ENCODE results near the gene FARS2. TPM values are rescaled to one million over a fixed set of nuclear protein-coding genes. Genes with fewer than 3 reads are reported as not detected.

The FARS2 gene
- polyA plus RNA-seq, 1 experiment: 17.9 TPM

GRCh38 chr6:5447921-5448320 lies 186.6 kb downstream of the FARS2 start:
- no peak overlapping the region for H3K4me3 ChIP-seq (ENCODE audit: low read depth, low read length)
- CTCF ChIA-PET: no interaction called here

GRCh38 chr6:5450073-5450472 lies 188.8 kb downstream of the FARS2 start:
- H3K27me3 ChIP-seq (ENCODE audit: control insufficient read depth, insufficient read depth, low read length): no peaks in the 10 kb centered on the region
- ChIA-PET POLR2A (no interaction called here), CTCF (interaction anchor here (1.8 kb wide), 1 partner anchor 30 kb away, joined by 3 read pairs; no protein-coding TSS in a partner anchor)
- TF ChIP-seq CTCF (IDR thresholded peaks at IDR 0.05; ENCODE audit: insufficient read depth, low read depth, low read length): no peak
- no peaks in the 10 kb centered on the region for H3K36me3 ChIP-seq (ENCODE audit: control insufficient read depth, insufficient read depth, low read length)
- H3K4me3 ChIP-seq (ENCODE audit: low read depth, low read length): no peak overlapping the region
- no peak for DNase-seq (ENCODE audit: low read depth)

More at GRCh38 chr6:5447921-5448320, 186.6 kb downstream of the FARS2 start:
- POLR2A ChIA-PET: no interaction called here
- Histone ChIP-seq H3K36me3 (ENCODE audit: control insufficient read depth, insufficient read depth, low read length) (no peaks in the 10 kb centered on the region), H3K27me3 (ENCODE audit: control insufficient read depth, insufficient read depth, low read length) (no peaks in the 10 kb centered on the region)
- TF ChIP-seq CTCF (IDR thresholded peaks at IDR 0.05; ENCODE audit: insufficient read depth, low read depth, low read length): no peak
- no peak for DNase-seq (ENCODE audit: low read depth)

GRCh38 chr6:5453546-5453945 lies 192.2 kb downstream of the FARS2 start:
- no peaks in the 10 kb centered on the region for H3K36me3 ChIP-seq (ENCODE audit: control insufficient read depth, insufficient read depth, low read length)
- CTCF ChIA-PET: interaction anchor here (1.7 kb wide), 1 partner anchor 32 kb away, joined by 5 read pairs; no protein-coding TSS in a partner anchor

GRCh38 chr6:5455142-5455541 lies 193.8 kb downstream of the FARS2 start:
- H3K4me3 ChIP-seq (ENCODE audit: low read depth, low read length): no peak overlapping the region
- no peak for DNase-seq (ENCODE audit: low read depth)
- ChIA-PET POLR2A (no interaction called here), CTCF (interaction anchor here (2.3 kb wide), 1 partner anchor 16 kb away, joined by 7 read pairs; no protein-coding TSS in a partner anchor)
- TF ChIP-seq CTCF (IDR thresholded peaks at IDR 0.05; ENCODE audit: insufficient read depth, low read depth, low read length): no peak
- H3K36me3 ChIP-seq (ENCODE audit: control insufficient read depth, insufficient read depth, low read length): no peaks in the 10 kb centered on the region
- H3K27me3 ChIP-seq (ENCODE audit: control insufficient read depth, insufficient read depth, low read length): no peaks in the 10 kb centered on the region

More at GRCh38 chr6:5453546-5453945, 192.2 kb downstream of the FARS2 start:
- Histone ChIP-seq H3K27me3 (ENCODE audit: control insufficient read depth, insufficient read depth, low read length) (no peaks in the 10 kb centered on the region), H3K4me3 (ENCODE audit: low read depth, low read length) (no peak overlapping the region)
- no peak for TF ChIP-seq CTCF (IDR thresholded peaks at IDR 0.05; ENCODE audit: insufficient read depth, low read depth, low read length)
- POLR2A ChIA-PET: no interaction called here
- no peak for DNase-seq (ENCODE audit: low read depth)

- ChIA-PET POLR2A (no interaction called here), CTCF (interaction anchor here (2.3 kb wide), 1 partner anchor 14 kb away, joined by 7 read pairs; no protein-coding TSS in a partner anchor)
- no peak for TF ChIP-seq CTCF (IDR thresholded peaks at IDR 0.05; ENCODE audit: insufficient read depth, low read depth, low read length)
- H3K36me3 ChIP-seq (ENCODE audit: control insufficient read depth, insufficient read depth, low read length): no peaks in the 10 kb centered on the region
- H3K4me3 ChIP-seq (ENCODE audit: low read depth, low read length): no peak overlapping the region
- no peak for DNase-seq (ENCODE audit: low read depth)
- no peaks in the 10 kb centered on the region for H3K27me3 ChIP-seq (ENCODE audit: control insufficient read depth, insufficient read depth, low read length)
Measured at GRCh38 chr6:5457041-5457440, 195.7 kb downstream of the FARS2 start.
